Mucosa of descending colon (tissue), 3 donors: Measurements from ENCODE around the gene PRDM16. TPM values are rescaled to one million over a fixed set of nuclear protein-coding genes. Genes with fewer than 3 reads are reported as not detected.
A peak's percentile ranks its signal among the peaks of the same experiment; 100 is the strongest.

Source experiments
- ATAC-seq: fragments of 200-7000 bp; cut with Tn5 transposase; one replicate; pipeline ENCODE4 v1.9.1; 2020; ENCODE audit warnings: mild to moderate bottlenecking, moderate library complexity
- DNase-seq, 3 donors: peaks; one replicate each; pipeline ENCODE4 v3.0.0-alpha.2; 2020
- H3K36me3 ChIP-seq: fragments of 200-600 bp; one replicate; pipeline ENCODE4 v1.8.0; 2021; ENCODE audit warnings: low read depth, mild to moderate bottlenecking
- H3K4me1 ChIP-seq: fragments of 200-600 bp; one replicate; pipeline ENCODE4 v1.8.0; 2021; ENCODE audit warnings: low read depth, mild to moderate bottlenecking
- H3K4me3 ChIP-seq: fragments of 200-600 bp; one replicate; pipeline ENCODE4 v1.8.0; 2021; ENCODE audit warnings: mild to moderate bottlenecking
- H3K9me3 ChIP-seq: fragments of 200-600 bp; one replicate; pipeline ENCODE4 v1.8.0; 2021; ENCODE audit warnings: mild to moderate bottlenecking
- intact Hi-C, 2 donors: fragments of 100-400 bp; cut with DNase I in 1 of 2; cut with micrococcal nuclease in 1 of 2; formaldehyde crosslinking; loops; one replicate each; pipeline versions ENCODE4 v1.11.0 to v1.11.1; 2022; cut with DNase I, micrococcal nuclease
- total RNA-seq, 3 donors: library from RNA; stranded (reverse); fragmentation: NEBNext Ultra II Directional in 2 of 3; extraction: Animal tissue kit (Norgen Biotek cat#: 25700) in 2 of 3; gene quantifications; one replicate each; pipeline versions ENCODE4 v1.2.1 to v1.2.4, GENCODE V29; 2021 to 2023
- TF ChIP-seq, protein P1 (sequence below): fragments of 200-600 bp; IDR thresholded peaks from one replicate; pipeline ENCODE4 v1.8.0; 2022; ENCODE audit warnings: antibody characterized with exemption, mild to moderate bottlenecking
- donor health status: DM: no; HTN: no; CAD: no; lungs with moderate emphysema.
- donor health status: DM: no; HTN: no; CAD: no.
- donor health status: DM: no; HTN: yes; CAD: no.

Gene PRDM16
- total RNA-seq, 3 donors from 2014 or later: 1.6 to 2.5 (median 2.4) TPM

DNA sequence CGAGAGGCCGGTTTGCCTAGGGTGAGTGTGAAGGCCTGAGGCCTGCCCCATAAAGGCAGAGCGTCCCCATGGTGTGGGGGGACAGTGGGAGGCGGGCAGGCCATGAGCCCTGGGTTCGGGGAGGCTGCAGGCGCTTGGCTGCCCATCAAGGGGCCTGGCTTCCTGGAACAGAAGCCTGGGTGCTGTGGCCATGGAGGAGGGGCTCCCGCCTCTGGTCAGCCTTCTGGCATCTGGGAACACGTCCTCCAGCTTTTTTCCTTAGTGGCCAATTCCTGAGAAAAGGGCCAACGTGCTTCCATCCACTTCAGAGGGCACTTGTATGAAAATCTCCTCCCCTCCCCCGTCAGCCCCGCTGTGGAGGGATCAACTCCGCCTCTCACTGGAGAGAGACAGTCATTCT is 58.7 kb downstream of the PRDM16 start:
- H3K36me3 ChIP-seq: no peaks in the 10 kb centered on the region
- H3K9me3 ChIP-seq: no peaks in the 10 kb centered on the region
- TF ChIP-seq, protein P1, sequence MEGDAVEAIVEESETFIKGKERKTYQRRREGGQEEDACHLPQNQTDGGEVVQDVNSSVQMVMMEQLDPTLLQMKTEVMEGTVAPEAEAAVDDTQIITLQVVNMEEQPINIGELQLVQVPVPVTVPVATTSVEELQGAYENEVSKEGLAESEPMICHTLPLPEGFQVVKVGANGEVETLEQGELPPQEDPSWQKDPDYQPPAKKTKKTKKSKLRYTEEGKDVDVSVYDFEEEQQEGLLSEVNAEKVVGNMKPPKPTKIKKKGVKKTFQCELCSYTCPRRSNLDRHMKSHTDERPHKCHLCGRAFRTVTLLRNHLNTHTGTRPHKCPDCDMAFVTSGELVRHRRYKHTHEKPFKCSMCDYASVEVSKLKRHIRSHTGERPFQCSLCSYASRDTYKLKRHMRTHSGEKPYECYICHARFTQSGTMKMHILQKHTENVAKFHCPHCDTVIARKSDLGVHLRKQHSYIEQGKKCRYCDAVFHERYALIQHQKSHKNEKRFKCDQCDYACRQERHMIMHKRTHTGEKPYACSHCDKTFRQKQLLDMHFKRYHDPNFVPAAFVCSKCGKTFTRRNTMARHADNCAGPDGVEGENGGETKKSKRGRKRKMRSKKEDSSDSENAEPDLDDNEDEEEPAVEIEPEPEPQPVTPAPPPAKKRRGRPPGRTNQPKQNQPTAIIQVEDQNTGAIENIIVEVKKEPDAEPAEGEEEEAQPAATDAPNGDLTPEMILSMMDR: no peak
- H3K4me3 ChIP-seq: no peak overlapping the region
- DNase-seq (no peak), ATAC-seq (no peak)
- H3K4me1 ChIP-seq: no peaks in the 10 kb centered on the region
- intact Hi-C loops: no loop called here

DNA sequence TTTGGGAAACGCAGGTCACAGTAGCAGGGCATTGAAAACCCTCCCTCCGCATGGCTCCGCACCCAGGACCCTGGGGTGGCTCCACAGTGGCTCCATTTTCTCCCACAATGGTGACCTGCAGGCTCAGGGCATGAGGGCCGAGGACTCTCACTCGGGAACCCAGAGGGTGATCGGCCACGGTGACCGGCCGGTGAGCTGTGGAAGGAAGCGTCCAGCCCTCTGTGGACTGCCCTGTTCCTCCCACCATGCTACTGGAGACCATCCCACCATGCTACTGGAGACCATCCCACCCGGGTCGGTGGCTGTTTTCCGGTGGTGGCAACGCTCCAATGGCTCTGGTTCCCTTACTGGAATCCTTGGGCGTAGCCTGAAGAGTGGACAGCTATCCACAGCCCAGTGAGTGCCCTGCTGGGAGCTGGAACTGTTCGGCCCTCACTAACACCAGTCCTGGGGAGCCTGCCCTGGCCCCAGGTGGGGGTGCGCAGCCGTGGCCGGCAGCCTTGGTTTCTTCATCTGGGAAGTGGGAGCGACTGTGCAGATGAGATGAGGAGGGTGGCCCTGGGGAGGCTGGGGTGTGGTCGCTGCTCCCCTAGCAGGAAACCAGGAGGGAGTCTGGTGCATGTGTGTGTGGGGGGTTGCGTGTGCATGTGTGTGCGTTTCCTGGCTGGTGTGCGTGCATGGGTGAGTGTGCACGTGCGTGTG is 59.6 kb downstream of the PRDM16 start:
- TF ChIP-seq, protein P1: no peak
- intact Hi-C loops: no loop called here
- Histone ChIP-seq H3K9me3 (no peaks in the 10 kb centered on the region), H3K4me1 (no peaks in the 10 kb centered on the region), H3K4me3 (no peak overlapping the region), H3K36me3 (no peaks in the 10 kb centered on the region)
- ATAC-seq: no peak
- DNase-seq: no peak

DNA sequence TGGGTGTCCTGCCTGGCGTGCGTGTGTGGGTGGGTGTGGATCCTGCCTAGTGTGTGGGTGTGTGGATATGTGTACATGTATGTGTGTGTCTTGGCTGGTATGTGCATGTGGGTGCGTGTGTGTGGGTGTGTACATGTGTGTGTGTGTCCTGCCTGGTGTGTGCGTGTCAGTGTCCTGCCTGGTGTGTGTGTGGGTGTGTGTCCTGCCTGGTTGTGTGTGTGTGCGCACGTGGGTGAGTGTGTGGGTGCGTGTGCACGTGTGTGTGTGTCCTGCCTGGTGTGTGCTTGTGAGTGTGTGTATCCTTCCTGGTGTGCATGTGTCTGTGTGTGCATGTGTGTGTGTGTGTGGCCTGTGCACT is 60.1 kb downstream of the PRDM16 start:
- Histone ChIP-seq H3K4me1 (peaks cover 4% of the 10 kb centered on the region), H3K36me3 (no peaks in the 10 kb centered on the region), H3K4me3 (no peak overlapping the region), H3K9me3 (no peaks in the 10 kb centered on the region)
- ATAC-seq (no peak), DNase-seq (no peak)
- intact Hi-C loops: no loop called here
- TF ChIP-seq, protein P1: no peak

DNA sequence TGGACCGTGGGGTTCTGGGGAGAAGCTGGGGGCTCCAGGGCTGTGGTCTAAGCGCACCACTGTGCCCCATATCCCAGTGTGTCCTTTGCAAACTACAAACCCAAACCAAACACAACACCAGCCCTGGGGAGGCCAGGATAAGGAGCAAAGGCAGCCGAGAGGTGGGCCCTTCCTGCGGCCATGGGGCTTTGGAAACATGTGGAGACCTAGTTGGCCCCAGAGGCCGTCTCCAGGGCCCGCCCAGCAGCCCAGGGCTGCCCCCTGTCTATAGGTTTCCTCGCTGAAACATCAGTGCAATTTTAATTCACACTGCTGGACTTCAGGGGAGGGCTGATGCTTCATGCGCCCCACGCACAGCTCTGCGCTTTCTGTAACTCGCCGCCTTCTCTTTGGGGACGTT is 61.3 kb downstream of the PRDM16 start:
- no peaks in the 10 kb centered on the region for H3K36me3 ChIP-seq
- peaks cover 4% of the 10 kb centered on the region for H3K4me1 ChIP-seq
- no peak for DNase-seq
- H3K4me3 ChIP-seq: no peak overlapping the region
- no peak for ATAC-seq
- TF ChIP-seq, protein P1: no peak
- no peaks in the 10 kb centered on the region for H3K9me3 ChIP-seq
- intact Hi-C loops: no loop called here

DNA sequence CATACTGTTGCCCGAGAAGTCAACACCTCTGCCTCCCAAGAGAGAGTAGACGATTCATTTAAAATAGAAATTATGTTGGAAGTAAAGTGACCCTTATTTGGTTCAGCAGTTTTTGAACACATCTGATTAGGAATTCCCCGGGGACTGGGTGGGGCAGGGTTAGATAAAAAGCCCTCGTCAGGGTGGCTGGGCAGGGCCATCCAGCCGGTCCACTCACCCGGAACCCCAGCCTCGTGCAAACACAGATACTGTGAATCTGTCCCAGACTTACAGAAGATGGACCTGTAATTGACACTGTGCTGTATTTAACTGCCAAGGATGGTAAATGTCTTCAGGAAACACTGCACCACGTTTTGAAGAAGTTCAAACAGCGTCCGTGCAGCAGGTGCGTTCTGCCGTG is 63.7 kb downstream of the PRDM16 start:
- peaks cover 4% of the 10 kb centered on the region for H3K4me1 ChIP-seq
- H3K9me3 ChIP-seq: no peaks in the 10 kb centered on the region
- peak in 1 of 3 donors; percentile 15 for DNase-seq
- peak; percentile 29 for ATAC-seq
- no peak overlapping the region for H3K4me3 ChIP-seq
- no peaks in the 10 kb centered on the region for H3K36me3 ChIP-seq
- intact Hi-C loops: no loop called here
- TF ChIP-seq, protein P1: no peak

DNA sequence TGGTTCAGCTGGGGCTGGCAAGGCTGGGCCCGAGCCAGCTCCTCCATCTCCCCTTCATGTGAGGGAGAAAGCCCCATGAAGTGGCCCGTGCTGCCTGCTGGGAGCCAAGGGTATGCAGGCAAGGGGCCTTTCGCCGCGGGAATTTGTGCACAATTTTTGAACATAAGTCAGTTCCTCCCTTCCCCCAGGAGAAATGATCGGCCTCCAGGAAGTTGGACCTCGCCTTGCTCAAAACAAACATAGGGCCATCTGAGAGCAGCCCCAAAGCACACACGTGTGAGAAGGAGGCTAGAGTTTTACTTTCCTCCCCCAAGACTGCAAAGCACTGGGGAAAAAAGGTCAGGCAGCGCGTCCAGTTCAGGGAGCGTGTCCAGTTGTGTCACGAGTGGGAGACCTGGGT is 64.7 kb downstream of the PRDM16 start:
- TF ChIP-seq, protein P1: no peak
- intact Hi-C loops: no loop called here
- H3K9me3 ChIP-seq: no peaks in the 10 kb centered on the region
- H3K36me3 ChIP-seq: no peaks in the 10 kb centered on the region
- peaks cover 4% of the 10 kb centered on the region for H3K4me1 ChIP-seq
- ATAC-seq (peak; percentile 68), DNase-seq (peak in 1 of 3 donors; percentile 18)
- H3K4me3 ChIP-seq: no peak overlapping the region
